CD4-positive, alpha-beta T cell treated with Interferon gamma for 1 hour (primary cell): Measurements from ENCODE around the gene IGIP.
"Not testable (repeated sequence)": the region's sequence is repeated elsewhere in the genome, so short reads cannot be mapped to it uniquely, and the experiment has no call there.

ENCODE experiments used
- DNase-seq: peaks from one replicate; pipeline ENCODE4 v3.0.0-alpha.2; 2020

The IGIP gene

GRCh38 chr5:140143521-140144258 is 18.0 kb downstream of the IGIP start:
- DNase-seq, result no peak

DNA sequence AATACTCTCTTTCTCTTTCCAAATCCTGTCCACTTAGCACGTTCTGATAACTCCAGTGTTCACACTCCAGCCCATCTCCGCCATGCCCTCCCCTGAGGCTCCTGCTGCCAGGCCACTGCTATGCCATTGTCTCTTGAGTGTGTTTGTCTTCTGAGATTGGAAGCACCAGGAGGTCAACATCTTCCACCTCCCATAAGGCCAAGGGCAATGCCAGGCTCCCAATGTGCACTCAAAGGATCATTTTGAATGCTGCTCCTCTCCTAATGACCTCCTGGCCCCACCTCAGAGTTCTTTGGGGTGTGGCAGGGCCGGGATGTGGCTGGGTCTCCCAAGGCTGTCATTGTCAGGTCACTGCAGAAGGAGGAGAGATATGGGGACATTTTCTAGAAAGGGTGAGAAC is 19.5 kb downstream of the IGIP start:
- no peak for DNase-seq

GRCh38 chr5:140145818-140146522 is 20.2 kb downstream of the IGIP start:
- peak; percentile 55 for DNase-seq

- DNase-seq, result no peak
These were observed 20.7 kb downstream of the IGIP start for GRCh38 chr5:140146523-140146842.

- no peak for DNase-seq
These were observed 21.7 kb downstream of the IGIP start for GRCh38 chr5:140147460-140147859.

DNA sequence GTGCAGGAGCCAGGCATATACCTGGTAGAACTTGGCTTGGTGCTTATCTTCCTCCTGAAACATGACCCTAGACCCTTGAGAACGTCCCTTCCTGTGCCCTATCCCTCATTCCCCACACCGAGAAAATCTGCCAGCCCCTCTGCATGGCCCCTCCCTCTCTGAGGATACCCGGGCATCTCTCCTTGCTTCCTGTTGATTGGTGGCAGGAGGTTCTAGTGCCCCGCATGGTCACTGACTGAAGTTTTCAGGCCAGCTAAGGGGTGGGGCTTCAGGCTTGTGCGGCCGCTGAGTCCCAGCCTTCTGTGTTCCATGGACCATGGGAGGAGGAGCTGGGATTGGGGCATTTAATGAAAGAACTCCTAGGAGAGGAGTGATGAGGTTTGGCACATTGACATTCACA is 22.8 kb downstream of the IGIP start:
- DNase-seq, result no peak

- no peak for DNase-seq
These were observed 24.5 kb downstream of the IGIP start for GRCh38 chr5:140150201-140150600.

GRCh38 chr5:140151144-140152021 is 25.6 kb downstream of the IGIP start:
- no peak for DNase-seq

GRCh38 chr5:140152022-140152999 is 26.6 kb downstream of the IGIP start:
- DNase-seq, result no peak

DNA sequence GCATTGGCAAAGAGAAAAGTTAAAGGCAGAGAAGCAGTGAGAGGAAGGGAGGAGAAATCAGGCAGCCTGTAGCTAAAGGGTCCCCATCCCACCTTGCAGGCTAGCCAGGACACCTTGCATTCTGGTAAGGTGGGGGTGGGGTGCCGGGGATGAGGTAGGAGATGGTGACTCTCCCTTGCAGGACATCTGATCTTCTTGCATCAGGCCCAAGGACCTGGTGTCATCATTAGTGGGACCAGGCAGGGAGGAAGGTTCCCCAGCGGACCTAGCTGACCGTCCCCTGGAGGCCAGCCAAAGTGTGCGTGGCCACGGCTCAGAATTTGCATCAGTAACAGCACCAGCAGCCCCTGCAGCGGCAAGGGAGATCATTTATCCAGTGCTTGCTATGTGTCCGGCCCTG is 27.5 kb downstream of the IGIP start:
- no peak for DNase-seq

DNA sequence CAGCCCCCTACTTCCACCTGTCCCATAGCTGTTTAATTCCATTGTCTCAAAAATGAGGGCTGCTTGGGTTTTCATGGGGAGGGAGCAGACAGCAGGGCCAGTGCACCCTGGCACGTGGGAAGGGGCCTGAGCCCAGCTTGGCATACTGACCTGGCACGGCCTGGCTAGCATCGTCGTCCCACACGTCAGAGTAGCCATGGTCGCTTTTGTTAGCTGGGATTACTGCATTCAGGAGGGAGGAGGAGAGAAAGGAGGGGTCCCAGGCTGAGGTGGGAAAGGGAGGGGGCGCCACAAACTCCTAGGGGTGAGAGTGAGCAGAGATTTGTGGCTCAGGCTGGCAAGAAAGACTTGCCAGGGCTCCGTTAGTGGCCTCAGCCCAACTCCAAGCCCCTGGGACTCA is 28.2 kb downstream of the IGIP start:
- DNase-seq, result no peak

GRCh38 chr5:140154710-140155381 is 29.1 kb downstream of the IGIP start:
- DNase-seq, result not testable (repeated sequence)

DNA sequence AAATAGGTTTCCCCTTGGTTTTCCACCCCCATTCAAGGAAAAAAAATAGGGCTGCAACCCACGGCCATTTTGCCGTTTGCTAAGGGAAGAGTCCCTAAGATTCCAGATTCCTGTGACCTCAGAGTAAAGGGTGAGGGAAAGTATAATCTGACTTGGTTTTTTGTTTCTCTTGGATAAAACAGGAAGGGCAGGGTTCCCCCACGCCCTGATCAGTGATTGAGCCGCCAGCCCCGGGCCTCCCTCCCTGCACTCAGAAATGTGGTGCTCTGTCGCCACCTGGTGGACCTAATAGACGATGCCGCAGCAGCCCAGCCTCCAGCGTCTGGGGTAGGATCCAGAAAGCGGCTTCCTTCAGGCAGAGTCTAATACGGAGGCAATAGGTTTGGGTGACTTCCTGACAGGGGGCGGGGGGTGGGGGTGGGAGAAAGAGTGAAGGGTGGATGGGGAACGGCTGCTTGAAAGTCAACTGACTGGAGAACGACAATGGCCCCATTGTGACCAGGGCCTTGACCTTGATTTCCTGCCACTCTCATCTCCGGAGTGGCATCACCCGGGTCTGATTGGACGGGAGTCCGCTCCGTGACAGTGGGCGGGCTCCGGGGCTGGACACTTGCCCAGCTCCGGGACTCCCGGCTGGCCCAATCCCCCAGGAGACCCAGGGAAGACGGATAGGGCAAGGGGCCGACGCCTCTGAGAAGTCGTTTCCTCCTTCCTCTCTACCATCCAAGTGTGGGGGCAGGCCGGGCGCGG is 31.5 kb downstream of the IGIP start:
- peak; percentile 81 for DNase-seq

GRCh38 chr5:140159014-140159927 is 33.5 kb downstream of the IGIP start:
- DNase-seq, result no peak

- DNase-seq, result no peak
These were observed 36.5 kb downstream of the IGIP start for GRCh38 chr5:140162275-140162674.

DNA sequence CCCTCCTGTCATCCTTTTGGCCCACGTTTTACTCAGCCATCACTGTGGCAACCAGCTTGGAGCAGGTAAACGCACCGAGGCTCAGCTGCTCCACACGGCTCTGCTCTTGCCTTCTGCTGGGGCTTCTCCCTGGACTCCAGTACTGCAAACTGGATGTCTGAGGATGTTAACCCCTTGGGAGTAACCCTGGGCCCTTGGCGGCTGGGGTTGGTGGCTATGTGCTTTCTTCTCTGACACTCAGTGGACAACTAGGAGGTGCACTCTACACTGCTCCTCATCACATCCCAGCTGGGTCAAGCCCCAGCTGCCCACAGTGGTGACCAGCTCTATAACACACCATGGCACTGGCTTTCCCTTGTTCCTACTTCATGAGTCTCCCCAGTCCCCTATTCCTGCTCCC is 37.0 kb downstream of the IGIP start:
- no peak for DNase-seq

DNA sequence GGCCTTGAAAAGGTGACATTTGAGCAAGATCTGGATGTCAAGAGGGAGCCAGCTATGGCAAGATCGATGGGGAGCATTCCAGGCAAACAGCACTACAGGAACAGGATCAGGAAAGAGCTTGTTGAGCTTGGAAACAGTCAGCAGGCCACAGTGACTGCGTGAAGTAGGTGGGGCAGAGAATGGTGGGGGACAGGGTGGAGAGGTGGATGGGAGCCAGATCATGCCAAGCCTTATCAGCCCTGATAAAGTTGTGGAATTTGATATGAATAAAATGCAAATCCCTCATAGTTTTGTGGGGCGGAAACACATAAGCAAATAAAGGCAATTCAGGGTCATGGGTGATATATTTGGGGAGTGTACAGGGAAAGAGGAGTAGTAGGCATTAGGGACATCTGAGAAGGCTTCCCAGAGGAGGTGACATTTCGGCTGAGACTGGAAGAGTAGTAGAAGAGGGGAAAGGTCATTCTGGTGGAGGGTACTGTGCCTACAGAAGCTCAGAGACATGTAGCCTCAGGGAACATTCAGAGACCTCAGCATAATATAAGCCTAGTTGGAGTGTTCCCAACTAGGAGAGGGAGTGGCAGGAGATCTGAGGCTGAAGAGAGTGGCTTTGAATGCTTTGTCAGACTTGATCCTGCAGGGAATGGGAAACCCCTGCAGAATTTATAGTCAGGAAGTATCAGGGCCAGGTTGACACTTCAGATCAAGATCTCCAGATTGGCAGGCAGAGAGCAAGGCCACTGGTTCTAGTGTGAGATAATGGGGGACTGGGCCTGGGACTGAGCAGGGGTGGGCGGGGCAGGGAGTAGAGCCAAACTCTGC is 39.6 kb downstream of the IGIP start:
- no peak for DNase-seq

- DNase-seq, result no peak
These were observed 40.2 kb downstream of the IGIP start for GRCh38 chr5:140165923-140166270.

- DNase-seq, result no peak
These were observed 41.2 kb downstream of the IGIP start for GRCh38 chr5:140166911-140167310.
